BLaER1 treated with 17β-estradiol and CSF1 and Interleukin-3, amounts not matched to agents 10 nM and 100 nM (cell line): Measurements from ENCODE around the gene TGM5.
A peak's percentile ranks its signal among the peaks of the same experiment; 100 is the strongest.
"Not testable (repeated sequence)": the region's sequence is repeated elsewhere in the genome, so short reads cannot be mapped to it uniquely, and the experiment has no call there.

Experiments used
- H3K27ac ChIP-seq, 11 experiments: shearing (Covaris generic); formaldehyde crosslinking; 2 replicates each; pipeline ENCODE4 v1.8.1; 2022
- H3K27me3 ChIP-seq, 11 experiments: shearing (Covaris generic); formaldehyde crosslinking; 2 replicates each; pipeline ENCODE4 v1.8.1; 2022
- H3K36me3 ChIP-seq, 11 experiments: shearing (Covaris generic); formaldehyde crosslinking; 2 replicates each; pipeline ENCODE4 v1.8.1; 2022
- H3K4me1 ChIP-seq, 10 experiments: shearing (Covaris generic); formaldehyde crosslinking; 2 replicates each; pipeline ENCODE4 v1.8.1; 2022
- H3K4me2 ChIP-seq, 11 experiments: shearing (Covaris generic); formaldehyde crosslinking; 2 replicates each; pipeline ENCODE4 v1.8.1; 2022
- H3K4me3 ChIP-seq, 10 experiments: shearing (Covaris generic); formaldehyde crosslinking; 2 replicates each; pipeline ENCODE4 v1.8.1; 2022
- H3K9ac ChIP-seq, 11 experiments: shearing (Covaris generic); formaldehyde crosslinking; 2 replicates each; pipeline ENCODE4 v1.8.1; 2022
- H3K9me3 ChIP-seq, 11 experiments: shearing (Covaris generic); formaldehyde crosslinking; replicated peaks in 1 of 11; 2 replicates each; pipeline ENCODE4 v1.8.1; 2022
- H4K20me1 ChIP-seq, 11 experiments: shearing (Covaris generic); formaldehyde crosslinking; 2 replicates each; pipeline ENCODE4 v1.8.1; 2022
- Cebpa-rat ChIP-seq, 11 experiments: shearing (Covaris generic); IDR thresholded peaks; 2 replicates each; pipeline ENCODE4 v1.8.1; 2022

The TGM5 gene

GRCh38 chr15:43266834-43267233 is at the start of gene TGM5:
TGM5 (minus strand) TSS chr15:43266928; CDS start chr15:43266849, 79 bp downstream.
- Histone ChIP-seq H3K27ac (no peak within 1 kb of the TSS), H3K9ac (no peak within 1 kb of the TSS), H3K4me1 (peaks cover 11 to 30% (median 20%) of the 10 kb centered on the region in 10 experiments), H4K20me1 (no peaks in the 10 kb centered on the region; a peak in 1 of 22 replicates), H3K36me3 (no peaks in the 10 kb centered on the region), H3K27me3 (no peaks in the 10 kb centered on the region), H3K9me3 (peaks cover 4 to 8% (median 6%) of the 10 kb centered on the region in 11 experiments; a peak in 18 of 22 replicates), H3K4me2 (no peak within 1 kb of the TSS; a peak in 1 of 22 replicates), H3K4me3 (no peak within 1 kb of the TSS)
- TF ChIP-seq Cebpa-rat (IDR thresholded peaks at IDR 0.05) = no peak

- Histone ChIP-seq H3K4me3 (no peak overlapping the region), H3K36me3 (no peaks in the 10 kb centered on the region), H3K4me1 (peaks cover 0 to 6% (median 0%) of the 10 kb centered on the region in 10 experiments; a peak in 3 of 20 replicates), H3K4me2 (no peak overlapping the region), H4K20me1 (no peaks in the 10 kb centered on the region), H3K9me3 (no peaks in the 10 kb centered on the region), H3K27me3 (no peaks in the 10 kb centered on the region), H3K9ac (no peak overlapping the region), H3K27ac (no peak overlapping the region)
- TF ChIP-seq Cebpa-rat (IDR thresholded peaks at IDR 0.05) = no peak
Observed at GRCh38 chr15:43314171-43314570, 47.4 kb upstream of the TGM5 start.

GRCh38 chr15:43312378-43312777 is 45.6 kb upstream of the TGM5 start:
- H3K4me2 ChIP-seq = no peak overlapping the region
- no peaks in the 10 kb centered on the region for H3K36me3 ChIP-seq
- no peaks in the 10 kb centered on the region for H3K27me3 ChIP-seq
- TF ChIP-seq Cebpa-rat (IDR thresholded peaks at IDR 0.05) = no peak
- peaks cover 0 to 6% (median 0%) of the 10 kb centered on the region in 10 experiments; a peak in 3 of 20 replicates for H3K4me1 ChIP-seq
- no peak overlapping the region for H3K4me3 ChIP-seq
- H3K9ac ChIP-seq = no peak overlapping the region
- no peaks in the 10 kb centered on the region for H4K20me1 ChIP-seq
- H3K27ac ChIP-seq = no peak overlapping the region
- no peaks in the 10 kb centered on the region for H3K9me3 ChIP-seq

GRCh38 chr15:43302205-43302817 is 35.6 kb upstream of the TGM5 start, which contains the start of gene TGM7:
TGM7 (minus strand) TSS chr15:43302255.
- Histone ChIP-seq H3K4me1 (no peaks in the 10 kb centered on the region), H3K4me2 (no peak within 1 kb of the TSS), H4K20me1 (no peaks in the 10 kb centered on the region), H3K9ac (no peak within 1 kb of the TSS), H3K27me3 (no peaks in the 10 kb centered on the region), H3K9me3 (no peaks in the 10 kb centered on the region), H3K27ac (no peak within 1 kb of the TSS), H3K4me3 (no peak within 1 kb of the TSS), H3K36me3 (no peaks in the 10 kb centered on the region)
- TF ChIP-seq Cebpa-rat (IDR thresholded peaks at IDR 0.05) = no peak

- Histone ChIP-seq H3K27me3 (no peaks in the 10 kb centered on the region), H3K9me3 (no peaks in the 10 kb centered on the region), H3K4me2 (no peak overlapping the region), H3K4me3 (no peak overlapping the region), H3K9ac (no peak overlapping the region), H3K4me1 (peaks cover 0 to 5% (median 0%) of the 10 kb centered on the region in 10 experiments; a peak in 2 of 20 replicates), H3K27ac (no peak overlapping the region), H3K36me3 (no peaks in the 10 kb centered on the region), H4K20me1 (no peaks in the 10 kb centered on the region)
- no peak for TF ChIP-seq Cebpa-rat (IDR thresholded peaks at IDR 0.05)
Observed at GRCh38 chr15:43299884-43300283, 33.2 kb upstream of the TGM5 start.

- H4K20me1 ChIP-seq = no peaks in the 10 kb centered on the region
- H3K27me3 ChIP-seq = no peaks in the 10 kb centered on the region
- TF ChIP-seq Cebpa-rat (IDR thresholded peaks at IDR 0.05) = no peak
- H3K4me3 ChIP-seq = no peak overlapping the region
- H3K9ac ChIP-seq = no peak overlapping the region
- H3K9me3 ChIP-seq = no peaks in the 10 kb centered on the region
- no peak overlapping the region for H3K27ac ChIP-seq
- H3K4me1 ChIP-seq = peaks cover 0 to 5% (median 0%) of the 10 kb centered on the region in 10 experiments; a peak in 2 of 20 replicates
- no peaks in the 10 kb centered on the region for H3K36me3 ChIP-seq
- H3K4me2 ChIP-seq = no peak overlapping the region
Observed at GRCh38 chr15:43299411-43299810, 32.7 kb upstream of the TGM5 start.

GRCh38 chr15:43294091-43294706 is 27.5 kb upstream of the TGM5 start:
- Histone ChIP-seq H3K4me2 (0 out of 22 replicates have a peak overlapping the region, but pooled peaks of 2 of the 11 experiments have one; percentile 7 to 27), H3K9me3 (0 out of 22 replicates have a peak, but pooled peaks cover 0 to 3% (median 0%) of the 10 kb centered on the region in 11 experiments), H3K27me3 (peaks cover 0 to 4% (median 0%) of the 10 kb centered on the region in 11 experiments; a peak in 2 of 22 replicates), H3K36me3 (no peaks in the 10 kb centered on the region), H3K4me1 (peaks cover 0 to 5% (median 0%) of the 10 kb centered on the region in 10 experiments; a peak in 3 of 20 replicates), H3K9ac (no peak overlapping the region), H4K20me1 (no peaks in the 10 kb centered on the region), H3K4me3 (no peak overlapping the region), H3K27ac (no peak overlapping the region)
- no peak for TF ChIP-seq Cebpa-rat (IDR thresholded peaks at IDR 0.05)

GRCh38 chr15:43293432-43293831 is 26.7 kb upstream of the TGM5 start:
- no peak overlapping the region for H3K27ac ChIP-seq
- no peak for TF ChIP-seq Cebpa-rat (IDR thresholded peaks at IDR 0.05)
- peaks cover 0 to 4% (median 0%) of the 10 kb centered on the region in 11 experiments; a peak in 2 of 22 replicates for H3K27me3 ChIP-seq
- H3K9me3 ChIP-seq = 0 out of 22 replicates have a peak, but pooled peaks cover 0 to 3% (median 0%) of the 10 kb centered on the region in 11 experiments
- H4K20me1 ChIP-seq = no peaks in the 10 kb centered on the region
- no peak overlapping the region for H3K4me3 ChIP-seq
- peaks cover 0 to 5% (median 0%) of the 10 kb centered on the region in 10 experiments; a peak in 3 of 20 replicates for H3K4me1 ChIP-seq
- H3K4me2 ChIP-seq = no peak overlapping the region
- H3K36me3 ChIP-seq = no peaks in the 10 kb centered on the region
- H3K9ac ChIP-seq = no peak overlapping the region

- peaks cover 0 to 5% (median 0%) of the 10 kb centered on the region in 10 experiments; a peak in 3 of 20 replicates for H3K4me1 ChIP-seq
- H3K4me2 ChIP-seq = no peak overlapping the region
- H4K20me1 ChIP-seq = no peaks in the 10 kb centered on the region
Observed at GRCh38 chr15:43292375-43293078, 25.8 kb upstream of the TGM5 start.

GRCh38 chr15:43289656-43290055 is 22.9 kb upstream of the TGM5 start:
- not testable (repeated sequence) for H3K9me3 ChIP-seq, H3K4me2 ChIP-seq, H3K9ac ChIP-seq, H3K36me3 ChIP-seq, H4K20me1 ChIP-seq, H3K27me3 ChIP-seq, H3K27ac ChIP-seq, H3K4me3 ChIP-seq
- peaks cover 7 to 19% (median 8%) of the 10 kb centered on the region in 10 experiments for H3K4me1 ChIP-seq

More at GRCh38 chr15:43292375-43293078, 25.8 kb upstream of the TGM5 start:
- no peak for TF ChIP-seq Cebpa-rat (IDR thresholded peaks at IDR 0.05)
- H3K4me3 ChIP-seq = no peak overlapping the region
- no peak overlapping the region for H3K27ac ChIP-seq
- no peaks in the 10 kb centered on the region for H3K36me3 ChIP-seq
- peaks cover 0 to 4% (median 0%) of the 10 kb centered on the region in 11 experiments; a peak in 2 of 22 replicates for H3K27me3 ChIP-seq
- no peak overlapping the region for H3K9ac ChIP-seq
- H3K9me3 ChIP-seq = 0 out of 22 replicates have a peak, but pooled peaks cover 0 to 3% (median 0%) of the 10 kb centered on the region in 11 experiments
